ENCODE data around the gene GJA3. TPM values are rescaled to one million over a fixed set of nuclear protein-coding genes. Genes with fewer than 3 reads are reported as not detected.

Gene GJA3
- total and polyA plus RNA-seq, 2 donors (not counting 3 experiments of a cell fraction or from before 2014, with no cell fraction given): not detected

DNA sequence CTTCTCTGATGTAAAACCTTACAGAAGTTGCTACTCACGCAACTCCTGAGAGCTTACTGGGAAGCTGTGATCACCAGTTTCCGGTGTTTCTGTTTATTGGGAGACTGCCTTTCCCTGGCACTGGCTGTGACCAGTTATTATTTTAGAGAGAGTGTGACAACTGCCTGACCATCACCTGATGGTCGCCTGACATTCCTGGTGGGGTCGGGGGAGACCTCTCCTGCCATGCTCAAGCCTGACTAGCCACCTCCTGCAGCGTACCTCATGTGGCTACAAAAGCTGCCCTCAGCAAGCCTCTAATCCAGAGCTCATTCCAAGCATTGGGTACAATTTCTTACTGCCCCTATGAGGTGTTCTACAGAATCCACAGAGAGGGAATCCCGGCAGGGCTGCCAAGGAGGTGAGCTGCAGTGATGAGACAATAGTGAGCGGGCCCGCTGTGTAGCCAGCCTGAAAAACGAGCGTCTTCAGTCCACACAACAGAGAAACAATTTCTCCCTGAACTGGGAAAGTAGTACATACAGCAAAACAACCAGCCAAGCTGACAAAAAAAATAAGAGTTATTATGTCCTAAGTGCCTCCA lies 28.7 kb downstream of the GJA3 start:
- H3K9ac ChIP-seq (replicated peaks; ENCODE audit: extremely low read depth, insufficient read depth, low read length): no peak overlapping the region
- H3K27ac ChIP-seq (ENCODE audit: insufficient read depth, low read depth, low read length): no peak overlapping the region
- dilution Hi-C loops (cut with MboI; ENCODE audit: extremely low pct_ligation_motif_present, low sequenced_read_pairs) (no loop called here), intact Hi-C loops (cut with micrococcal nuclease) (no loop called here)
- H3K27me3 ChIP-seq (ENCODE audit: control insufficient read depth in 2 of 2, insufficient read depth in 2 of 2, low read length in 2 of 2): peaks cover 19 to 29% of the 10 kb centered on the region in 2 experiments
- no peak overlapping the region for H2AFZ ChIP-seq (ENCODE audit: low read depth, low read length)
- FAIRE-seq (no peak), DNase-seq (ENCODE audit: low read depth, low spot score) (no peak)
- no peak overlapping the region for H3K4me2 ChIP-seq (ENCODE audit: insufficient read depth, low read length)
- no peak overlapping the region for H3K4me3 ChIP-seq (replicated peaks in 1 of 3; ENCODE audit: insufficient read depth in 1 of 3, low read depth in 1 of 3, low read length in 3 of 3)
- H3K4me1 ChIP-seq (ENCODE audit: control insufficient read depth, extremely low read depth, insufficient read depth, low read length): peaks cover 4% of the 10 kb centered on the region
- no peaks in the 10 kb centered on the region for H4K20me1 ChIP-seq (replicated peaks; ENCODE audit: control insufficient read depth, extremely low read depth, insufficient read depth, low read length)
- TF ChIP-seq JUN (IDR thresholded peaks at IDR 0.05; ENCODE audit: borderline replicate concordance, insufficient read depth, insufficient read length, low read depth) (no peak), POLR2A (IDR thresholded peaks at IDR 0.05; ENCODE audit: low read depth, low read length) (no peak), POLR2AphosphoS5 (IDR thresholded peaks at IDR 0.05; ENCODE audit: insufficient read depth, low read depth, low read length) (no peak)
- POLR2A ChIA-PET: no interaction called here
- H3K79me2 ChIP-seq (ENCODE audit: control insufficient read depth, insufficient read depth, low read length): no peaks in the 10 kb centered on the region
- no TSS peak for BruUV-seq (replicated peaks)
- no peaks in the 10 kb centered on the region for H3K9me1 ChIP-seq (replicated peaks; ENCODE audit: control insufficient read depth, extremely low read depth, insufficient read depth, low read length)
- H3K9me3 ChIP-seq (replicated peaks; ENCODE audit: control insufficient read depth, insufficient read depth, low read length): no peaks in the 10 kb centered on the region
- CTCF ChIA-PET: interaction anchor here (0.9 to 1.5 kb wide), 6 partner anchors 9 to 50 kb away, joined by 3 to 5 read pairs (median 4); partner anchors contain the start of gene GJA3
- no peaks in the 10 kb centered on the region for H3K36me3 ChIP-seq (ENCODE audit: control insufficient read depth in 2 of 2, extremely low read depth in 1 of 2, insufficient read depth in 2 of 2, low read length in 2 of 2)

DNA sequence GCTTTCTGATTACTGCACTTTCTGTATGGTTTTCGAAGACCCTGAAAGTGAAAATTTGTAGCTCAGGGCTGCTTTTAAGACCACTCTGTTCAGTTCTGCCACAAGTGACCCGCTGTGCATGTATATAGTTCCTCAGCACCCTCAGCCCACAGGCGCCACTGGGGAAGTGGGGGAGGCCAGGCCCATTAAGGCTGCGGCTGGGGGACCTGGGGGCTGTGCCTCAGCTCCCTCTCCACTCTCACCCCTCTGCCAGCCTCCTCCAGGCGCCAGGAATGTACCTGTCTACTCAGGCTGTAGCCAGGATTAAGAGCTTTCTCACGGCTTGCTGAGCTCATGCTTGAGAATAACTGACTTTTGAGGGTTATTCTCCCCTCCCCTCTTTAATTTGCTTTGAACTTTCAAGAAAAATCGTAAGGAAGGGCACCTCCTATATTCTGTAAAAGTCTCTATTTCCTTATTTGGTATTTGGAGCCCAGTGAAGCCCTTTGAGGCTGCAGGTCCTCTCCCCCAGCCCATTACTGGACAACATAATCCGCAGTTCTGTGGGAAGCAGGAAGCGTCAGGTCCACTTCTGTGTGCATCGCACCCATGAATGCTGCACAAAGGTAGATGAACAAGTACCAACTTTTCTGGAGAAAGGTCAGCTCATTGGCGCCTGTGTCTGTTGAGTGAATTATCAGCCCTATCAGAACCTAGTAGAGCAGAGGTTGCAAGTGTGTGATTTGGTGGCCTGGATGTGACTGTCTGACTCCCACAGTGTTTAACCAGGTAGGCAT lies 29.6 kb downstream of the GJA3 start:
- dilution Hi-C loops (cut with MboI; ENCODE audit: extremely low pct_ligation_motif_present, low sequenced_read_pairs) (no loop called here), intact Hi-C loops (cut with micrococcal nuclease) (no loop called here)
- BruUV-seq (replicated peaks): no TSS peak
- FAIRE-seq (no peak), DNase-seq (ENCODE audit: low read depth, low spot score) (no peak)
- Histone ChIP-seq H3K9me3 (replicated peaks; ENCODE audit: control insufficient read depth, insufficient read depth, low read length) (no peaks in the 10 kb centered on the region), H3K4me1 (ENCODE audit: control insufficient read depth, extremely low read depth, insufficient read depth, low read length) (peaks cover 4% of the 10 kb centered on the region), H3K4me2 (ENCODE audit: insufficient read depth, low read length) (no peak overlapping the region), H3K27ac (ENCODE audit: insufficient read depth, low read depth, low read length) (no peak overlapping the region), H4K20me1 (replicated peaks; ENCODE audit: control insufficient read depth, extremely low read depth, insufficient read depth, low read length) (no peaks in the 10 kb centered on the region), H3K27me3 (ENCODE audit: control insufficient read depth in 2 of 2, insufficient read depth in 2 of 2, low read length in 2 of 2) (peaks cover 19 to 27% of the 10 kb centered on the region in 2 experiments), H3K9ac (replicated peaks; ENCODE audit: extremely low read depth, insufficient read depth, low read length) (no peak overlapping the region), H3K4me3 (replicated peaks in 1 of 3; ENCODE audit: insufficient read depth in 1 of 3, low read depth in 1 of 3, low read length in 3 of 3) (no peak overlapping the region), H3K9me1 (replicated peaks; ENCODE audit: control insufficient read depth, extremely low read depth, insufficient read depth, low read length) (no peaks in the 10 kb centered on the region), H3K36me3 (ENCODE audit: control insufficient read depth in 2 of 2, extremely low read depth in 1 of 2, insufficient read depth in 2 of 2, low read length in 2 of 2) (no peaks in the 10 kb centered on the region), H2AFZ (ENCODE audit: low read depth, low read length) (no peak overlapping the region), H3K79me2 (ENCODE audit: control insufficient read depth, insufficient read depth, low read length) (no peaks in the 10 kb centered on the region)
- no peak for TF ChIP-seq MYC (IDR thresholded peaks at IDR 0.05; ENCODE audit: low read depth, low read length)
- TF ChIP-seq EZH2 (IDR thresholded peaks at IDR 0.05; ENCODE audit: borderline replicate concordance, low read depth, low read length, severe bottlenecking): no peak
- TF ChIP-seq FOS (IDR thresholded peaks at IDR 0.05; ENCODE audit: borderline replicate concordance, insufficient read depth, low read length): no peak
- TF ChIP-seq, protein P1, sequence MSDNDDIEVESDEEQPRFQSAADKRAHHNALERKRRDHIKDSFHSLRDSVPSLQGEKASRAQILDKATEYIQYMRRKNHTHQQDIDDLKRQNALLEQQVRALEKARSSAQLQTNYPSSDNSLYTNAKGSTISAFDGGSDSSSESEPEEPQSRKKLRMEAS (IDR thresholded peaks at IDR 0.05; ENCODE audit: insufficient read depth, insufficient read length): no peak
- TF ChIP-seq POLR2AphosphoS5 (IDR thresholded peaks at IDR 0.05; ENCODE audit: insufficient read depth, low read depth, low read length): no peak
- TF ChIP-seq JUN (IDR thresholded peaks at IDR 0.05; ENCODE audit: borderline replicate concordance, insufficient read depth, insufficient read length, low read depth): no peak
- TF ChIP-seq POLR2A (IDR thresholded peaks at IDR 0.05; ENCODE audit: low read depth, low read length): no peak
- TF ChIP-seq, protein P2, sequence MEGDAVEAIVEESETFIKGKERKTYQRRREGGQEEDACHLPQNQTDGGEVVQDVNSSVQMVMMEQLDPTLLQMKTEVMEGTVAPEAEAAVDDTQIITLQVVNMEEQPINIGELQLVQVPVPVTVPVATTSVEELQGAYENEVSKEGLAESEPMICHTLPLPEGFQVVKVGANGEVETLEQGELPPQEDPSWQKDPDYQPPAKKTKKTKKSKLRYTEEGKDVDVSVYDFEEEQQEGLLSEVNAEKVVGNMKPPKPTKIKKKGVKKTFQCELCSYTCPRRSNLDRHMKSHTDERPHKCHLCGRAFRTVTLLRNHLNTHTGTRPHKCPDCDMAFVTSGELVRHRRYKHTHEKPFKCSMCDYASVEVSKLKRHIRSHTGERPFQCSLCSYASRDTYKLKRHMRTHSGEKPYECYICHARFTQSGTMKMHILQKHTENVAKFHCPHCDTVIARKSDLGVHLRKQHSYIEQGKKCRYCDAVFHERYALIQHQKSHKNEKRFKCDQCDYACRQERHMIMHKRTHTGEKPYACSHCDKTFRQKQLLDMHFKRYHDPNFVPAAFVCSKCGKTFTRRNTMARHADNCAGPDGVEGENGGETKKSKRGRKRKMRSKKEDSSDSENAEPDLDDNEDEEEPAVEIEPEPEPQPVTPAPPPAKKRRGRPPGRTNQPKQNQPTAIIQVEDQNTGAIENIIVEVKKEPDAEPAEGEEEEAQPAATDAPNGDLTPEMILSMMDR (IDR thresholded peaks at IDR 0.05; ENCODE audit: extremely low read depth in 1 of 2, insufficient read depth in 1 of 2, low read depth in 1 of 2, low read length in 2 of 2): no peak
- no peak for TF ChIP-seq GATA2 (IDR thresholded peaks at IDR 0.05; ENCODE audit: insufficient read depth, insufficient read length, low read depth, low read length)
- ChIA-PET POLR2A (no interaction called here), CTCF (interaction anchor here (0.9 to 1.5 kb wide), 3 partner anchors 8 to 34 kb away, joined by 3 to 4 read pairs (median 3); partner anchors contain the start of gene GJA3)

Measured in endothelial cell of umbilical vein (primary cell).